H9 (cell line): Measurements from ENCODE around the gene GPR176. TPM values are rescaled to one million over a fixed set of nuclear protein-coding genes. Genes with fewer than 3 reads are reported as not detected.

Source experiments
- DNase-seq: peaks from one replicate; pipeline ENCODE4 v3.0.0-alpha.2; 2017
- H2AFZ ChIP-seq: one replicate; pipeline ENCODE4 v1.6.1; 2013; ENCODE audit warnings: mild to moderate bottlenecking, low read length, control low read depth, moderate library complexity
- H2AK5ac ChIP-seq: 2 replicates; pipeline ENCODE4 v1.6.1; 2013; ENCODE audit warnings: low read length, control low read depth, mixed read lengths; ENCODE audit not compliant: insufficient read length
- H2BK120ac ChIP-seq: one replicate; pipeline ENCODE4 v1.6.1; 2013; ENCODE audit warnings: low read depth, mild to moderate bottlenecking, low read length, control low read depth, inconsistent platforms; ENCODE audit not compliant: poor library complexity, severe bottlenecking
- H2BK12ac ChIP-seq: 2 replicates; pipeline ENCODE4 v1.6.1; 2013; ENCODE audit warnings: low read length, control low read depth, mixed read lengths, low read depth; ENCODE audit not compliant: insufficient read length
- H2BK15ac ChIP-seq: 2 replicates; pipeline ENCODE4 v1.6.1; 2013; ENCODE audit warnings: low read depth, low read length, control low read depth
- H2BK20ac ChIP-seq: one replicate; pipeline ENCODE4 v1.6.1; 2013; ENCODE audit warnings: low read depth, mild to moderate bottlenecking, low read length, control low read depth, inconsistent platforms; ENCODE audit not compliant: poor library complexity, severe bottlenecking
- H2BK5ac ChIP-seq: 2 replicates; pipeline ENCODE4 v1.6.1; 2013; ENCODE audit warnings: low read length, control low read depth, mixed read lengths; ENCODE audit not compliant: insufficient read length
- H3K14ac ChIP-seq: 2 replicates; pipeline ENCODE4 v1.6.1; 2013; ENCODE audit warnings: low read length, control low read depth; ENCODE audit not compliant: insufficient read depth
- H3K18ac ChIP-seq: 2 replicates; pipeline ENCODE4 v1.6.1; 2013; ENCODE audit warnings: low read depth, mild to moderate bottlenecking, mixed read lengths, low read length, control low read depth; ENCODE audit not compliant: insufficient read length
- H3K23ac ChIP-seq: 2 replicates; pipeline ENCODE4 v1.6.1; 2013; ENCODE audit warnings: low read length, control low read depth, mixed read lengths, low read depth; ENCODE audit not compliant: insufficient read length
- H3K23me2 ChIP-seq: 2 replicates; pipeline ENCODE4 v1.6.1; 2013; ENCODE audit warnings: low read depth, mild to moderate bottlenecking, mixed read lengths, low read length, control low read depth; ENCODE audit not compliant: insufficient read length, poor library complexity, severe bottlenecking
- H3K27ac ChIP-seq: 2 replicates; pipeline ENCODE4 v1.5.1; 2013; ENCODE audit warnings: low read length, control low read depth, mixed read lengths, low read depth; ENCODE audit not compliant: insufficient read length
- H3K27me3 ChIP-seq: 2 replicates; pipeline ENCODE4 v1.6.1; 2013; ENCODE audit warnings: low read length, control low read depth, inconsistent platforms; ENCODE audit not compliant: insufficient read depth
- H3K4ac ChIP-seq: 2 replicates; pipeline ENCODE4 v1.6.1; 2013; ENCODE audit warnings: low read depth, mild to moderate bottlenecking, control low read depth, inconsistent platforms, low read length, moderate library complexity
- H3K4me1 ChIP-seq: 2 replicates; pipeline ENCODE4 v1.6.1; 2013; ENCODE audit warnings: low read length, control low read depth, inconsistent platforms; ENCODE audit not compliant: insufficient read depth
- H3K4me2 ChIP-seq: 2 replicates; pipeline ENCODE4 v1.6.1; 2013; ENCODE audit warnings: low read length, control low read depth, mixed read lengths; ENCODE audit not compliant: insufficient read length, insufficient read depth
- H3K56ac ChIP-seq: 2 replicates; pipeline ENCODE4 v1.6.1; 2013; ENCODE audit warnings: low read depth, mild to moderate bottlenecking, mixed read lengths, low read length, control low read depth; ENCODE audit not compliant: insufficient read length
- H3K79me1 ChIP-seq: 2 replicates; pipeline ENCODE4 v1.6.1; 2013; ENCODE audit warnings: low read depth, mild to moderate bottlenecking, moderate library complexity, low read length, control low read depth, inconsistent platforms; ENCODE audit not compliant: insufficient read depth, poor library complexity, severe bottlenecking
- H3K79me2 ChIP-seq: 2 replicates; pipeline ENCODE4 v1.6.1; 2013; ENCODE audit warnings: low read length, control low read depth, inconsistent platforms; ENCODE audit not compliant: insufficient read depth
- H3K9ac ChIP-seq: 2 replicates; pipeline ENCODE4 v1.6.1; 2013; ENCODE audit warnings: low read length, control low read depth, mixed read lengths; ENCODE audit not compliant: insufficient read length; ENCODE audit errors: extremely low read depth
- H3K9me3 ChIP-seq: one replicate; pipeline ENCODE4 v1.6.1; 2013; ENCODE audit warnings: low read depth, low read length, inconsistent platforms; ENCODE audit not compliant: control insufficient read depth
- H3T11ph ChIP-seq: one replicate; pipeline ENCODE4 v1.6.1; 2013; ENCODE audit warnings: mild to moderate bottlenecking, low read length, control low read depth, inconsistent platforms
- H4K20me1 ChIP-seq: one replicate; pipeline ENCODE4 v1.6.1; 2013; ENCODE audit not compliant: control insufficient read depth, insufficient read length, insufficient read depth
- H4K5ac ChIP-seq: 2 replicates; pipeline ENCODE4 v1.6.1; 2013; ENCODE audit warnings: low read depth, mild to moderate bottlenecking, mixed read lengths, low read length, control low read depth; ENCODE audit not compliant: insufficient read length
- H4K8ac ChIP-seq: replicated peaks from 2 replicates; pipeline ENCODE4 v1.6.1; 2013; ENCODE audit warnings: low read length, control low read depth, mixed read lengths, low read depth; ENCODE audit not compliant: insufficient read length
- H4K91ac ChIP-seq: 2 replicates; pipeline ENCODE4 v1.6.1; 2013; ENCODE audit warnings: low read depth, mild to moderate bottlenecking, moderate library complexity, mixed read lengths, low read length, control low read depth; ENCODE audit not compliant: insufficient read length
- H3K27ac Mint-ChIP-seq, 3 experiments: 2 replicates in 2 of 3; 3 replicates in 1 of 3; pipeline ENCODE4 v1.8.0; 2020 to 2021; ENCODE audit warnings: mixed read lengths in 3 of 3, mild to moderate bottlenecking in 1 of 3, moderate library complexity in 1 of 3
- H3K27me3 Mint-ChIP-seq: 2 replicates; pipeline ENCODE4 v1.8.0; 2021; ENCODE audit warnings: low read depth, mild to moderate bottlenecking, moderate library complexity, mixed read lengths
- H3K36me3 Mint-ChIP-seq, 3 experiments: 2 replicates in 2 of 3; 3 replicates in 1 of 3; pipeline ENCODE4 v1.8.0; 2020 to 2021; ENCODE audit warnings: low read depth in 3 of 3, mixed read lengths in 3 of 3; ENCODE audit not compliant: insufficient read depth in 1 of 3
- H3K4me1 Mint-ChIP-seq, 2 experiments: 2 replicates each; pipeline ENCODE4 v1.8.0; 2020; ENCODE audit warnings: mixed read lengths in 2 of 2
- H3K4me3 Mint-ChIP-seq, 2 experiments: 2 replicates in 1 of 2; 3 replicates in 1 of 2; pipeline ENCODE4 v1.8.0; 2020 to 2021; ENCODE audit warnings: mild to moderate bottlenecking in 2 of 2, mixed read lengths in 2 of 2, moderate library complexity in 1 of 2
- H3K9me3 Mint-ChIP-seq, 2 experiments: 2 replicates in 1 of 2; 3 replicates in 1 of 2; pipeline ENCODE4 v1.8.0; 2020; ENCODE audit warnings: mild to moderate bottlenecking in 2 of 2, mixed read lengths in 2 of 2, moderate library complexity in 1 of 2
- total RNA-seq: library from RNA; stranded (reverse); gene quantifications from 2 replicates; pipeline ENCODE4 v1.2.1, GENCODE V29; 2021
- TF ChIP-seq, protein P1 (sequence below): fragments of 200-600 bp; sonication (generic); conservative IDR thresholded peaks from 3 replicates; pipeline ENCODE4 v1.8.0; 2021; ENCODE audit warnings: antibody characterized with exemption, mild to moderate bottlenecking

The GPR176 gene
- total RNA-seq, 1 experiment from 2014 or later, result 132 TPM

DNA sequence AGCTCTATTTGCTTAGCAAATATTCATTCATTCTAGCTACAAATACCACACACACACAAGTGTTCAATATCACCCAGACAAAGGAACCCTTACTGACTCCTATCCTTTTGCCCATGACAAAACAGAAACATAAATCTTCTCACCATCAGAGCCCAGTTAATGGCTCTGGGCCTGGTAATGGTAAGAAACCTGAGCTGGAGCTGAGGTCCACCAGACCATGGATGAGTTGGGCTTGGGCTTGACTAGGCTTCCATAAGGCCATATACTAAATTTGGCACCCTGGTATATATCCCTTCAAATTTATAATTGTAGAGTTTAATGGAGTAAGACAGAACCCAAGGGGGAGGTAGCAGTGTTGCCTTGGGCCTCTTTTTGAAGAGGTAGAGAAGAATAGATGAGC lies 29.4 kb downstream of the GPR176 start:
- TF ChIP-seq, protein P1, sequence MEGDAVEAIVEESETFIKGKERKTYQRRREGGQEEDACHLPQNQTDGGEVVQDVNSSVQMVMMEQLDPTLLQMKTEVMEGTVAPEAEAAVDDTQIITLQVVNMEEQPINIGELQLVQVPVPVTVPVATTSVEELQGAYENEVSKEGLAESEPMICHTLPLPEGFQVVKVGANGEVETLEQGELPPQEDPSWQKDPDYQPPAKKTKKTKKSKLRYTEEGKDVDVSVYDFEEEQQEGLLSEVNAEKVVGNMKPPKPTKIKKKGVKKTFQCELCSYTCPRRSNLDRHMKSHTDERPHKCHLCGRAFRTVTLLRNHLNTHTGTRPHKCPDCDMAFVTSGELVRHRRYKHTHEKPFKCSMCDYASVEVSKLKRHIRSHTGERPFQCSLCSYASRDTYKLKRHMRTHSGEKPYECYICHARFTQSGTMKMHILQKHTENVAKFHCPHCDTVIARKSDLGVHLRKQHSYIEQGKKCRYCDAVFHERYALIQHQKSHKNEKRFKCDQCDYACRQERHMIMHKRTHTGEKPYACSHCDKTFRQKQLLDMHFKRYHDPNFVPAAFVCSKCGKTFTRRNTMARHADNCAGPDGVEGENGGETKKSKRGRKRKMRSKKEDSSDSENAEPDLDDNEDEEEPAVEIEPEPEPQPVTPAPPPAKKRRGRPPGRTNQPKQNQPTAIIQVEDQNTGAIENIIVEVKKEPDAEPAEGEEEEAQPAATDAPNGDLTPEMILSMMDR, result no peak
- no peak overlapping the region for H2BK12ac ChIP-seq
- H4K91ac ChIP-seq, result no peak overlapping the region
- no peaks in the 10 kb centered on the region for H4K20me1 ChIP-seq
- H3K56ac ChIP-seq, result no peak overlapping the region
- H2BK15ac ChIP-seq, result no peak overlapping the region
- H3K4me1 Mint-ChIP-seq, result peaks cover 61 to 63% of the 10 kb centered on the region in 2 experiments
- H3K79me2 ChIP-seq, result peaks cover 4% of the 10 kb centered on the region; the same call in 1 of the 2 replicates
- H2BK120ac ChIP-seq, result no peak overlapping the region
- H3T11ph ChIP-seq, result no peak overlapping the region
- no peak overlapping the region for H4K8ac ChIP-seq
- no peak overlapping the region for H3K4ac ChIP-seq
- H3K27me3 Mint-ChIP-seq, result no peaks in the 10 kb centered on the region
- no peak overlapping the region for H2BK20ac ChIP-seq
- H2BK5ac ChIP-seq, result no peak overlapping the region
- peaks cover 23% of the 10 kb centered on the region for H3K4me1 ChIP-seq
- peak overlapping the region; percentile 68 to 100 (median 87); a peak in 6 of 7 replicates for H3K27ac Mint-ChIP-seq
- H3K18ac ChIP-seq, result no peak overlapping the region
- H3K79me1 ChIP-seq, result no peaks in the 10 kb centered on the region
- no peaks in the 10 kb centered on the region for H3K27me3 ChIP-seq
- no peak overlapping the region for H2AK5ac ChIP-seq
- no peak overlapping the region for H3K4me3 Mint-ChIP-seq
- no peak overlapping the region for H3K14ac ChIP-seq
- DNase-seq, result no peak
- peaks cover 22 to 26% (median 24%) of the 10 kb centered on the region in 3 experiments for H3K36me3 Mint-ChIP-seq
- peak overlapping the region; percentile 95 for H3K27ac ChIP-seq
- H3K9me3 ChIP-seq, result no peaks in the 10 kb centered on the region
- no peak overlapping the region for H4K5ac ChIP-seq
- no peak overlapping the region for H3K23ac ChIP-seq
- peaks cover 10 to 12% of the 10 kb centered on the region in 2 experiments for H3K9me3 Mint-ChIP-seq
- H3K4me2 ChIP-seq, result no peak overlapping the region
- no peak overlapping the region for H3K9ac ChIP-seq
- no peak overlapping the region for H2AFZ ChIP-seq
- no peaks in the 10 kb centered on the region for H3K23me2 ChIP-seq
